NCI-H1694 (cell line): ENCODE results near the gene GLDC.
A peak's percentile ranks its signal among the peaks of the same experiment; 100 is the strongest.

Source experiments
- DNase-seq: peaks from one replicate; lab custom pipeline; 2025; lab: John Stamatoyannopoulos, UW

GLDC gene

DNA sequence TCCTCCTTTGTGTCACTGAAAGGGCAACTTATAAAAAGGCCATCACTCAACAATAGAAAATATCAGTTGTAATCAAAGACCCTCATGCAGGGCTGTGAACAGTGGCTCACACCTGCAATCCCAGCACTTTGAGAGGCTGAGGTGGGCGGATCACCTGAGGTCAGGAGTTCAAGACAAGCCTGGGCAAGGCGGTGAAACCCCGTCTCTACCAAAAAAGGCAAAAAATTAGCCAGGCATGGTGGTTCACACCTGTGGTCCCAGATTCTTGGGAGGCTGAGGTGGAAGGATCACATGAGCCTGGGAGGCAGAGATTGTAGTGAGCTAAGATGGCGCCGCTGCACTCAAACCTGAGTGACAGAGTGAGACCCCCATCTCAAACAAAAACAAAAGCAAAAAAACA is 24.7 kb downstream of the GLDC start:
- no peak for DNase-seq

DNA sequence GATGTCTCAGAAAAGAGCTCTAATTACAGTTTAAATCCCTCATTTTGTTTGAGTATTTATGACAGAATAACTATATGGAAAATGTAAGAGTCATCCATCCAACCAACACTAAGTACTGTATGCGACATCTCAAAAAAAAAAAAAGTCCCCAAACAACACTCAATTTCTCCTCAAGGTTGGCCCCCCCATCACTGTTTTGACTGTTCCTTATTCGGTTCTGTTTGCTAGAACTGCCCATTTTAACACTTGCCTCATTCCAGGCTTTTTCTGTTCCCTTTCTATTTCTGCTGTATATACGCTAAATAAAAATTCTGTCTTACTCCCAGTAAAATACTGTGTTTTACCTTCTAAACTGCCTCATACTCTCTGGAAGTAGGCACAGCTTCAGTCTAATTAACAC is 25.2 kb downstream of the GLDC start:
- no peak for DNase-seq

DNA sequence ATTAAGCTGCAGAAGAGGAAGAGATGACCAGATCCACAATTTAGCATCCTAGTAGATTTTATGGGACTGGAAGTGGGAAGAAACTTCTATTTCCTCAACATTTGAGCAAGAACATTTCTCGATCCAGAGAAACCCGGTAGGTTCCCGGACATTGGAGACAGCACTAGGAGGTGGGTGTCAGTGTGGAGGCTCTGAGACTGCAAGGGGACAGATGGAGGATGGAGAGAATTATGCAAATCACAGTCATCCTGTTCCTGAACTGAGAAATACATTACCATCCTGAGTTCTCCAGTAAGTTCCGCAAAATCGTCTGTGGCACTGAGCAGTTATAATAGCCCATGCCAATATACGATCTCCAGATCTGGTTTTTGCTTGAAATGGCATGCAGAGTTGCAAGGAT is 25.6 kb downstream of the GLDC start:
- no peak for DNase-seq

DNA sequence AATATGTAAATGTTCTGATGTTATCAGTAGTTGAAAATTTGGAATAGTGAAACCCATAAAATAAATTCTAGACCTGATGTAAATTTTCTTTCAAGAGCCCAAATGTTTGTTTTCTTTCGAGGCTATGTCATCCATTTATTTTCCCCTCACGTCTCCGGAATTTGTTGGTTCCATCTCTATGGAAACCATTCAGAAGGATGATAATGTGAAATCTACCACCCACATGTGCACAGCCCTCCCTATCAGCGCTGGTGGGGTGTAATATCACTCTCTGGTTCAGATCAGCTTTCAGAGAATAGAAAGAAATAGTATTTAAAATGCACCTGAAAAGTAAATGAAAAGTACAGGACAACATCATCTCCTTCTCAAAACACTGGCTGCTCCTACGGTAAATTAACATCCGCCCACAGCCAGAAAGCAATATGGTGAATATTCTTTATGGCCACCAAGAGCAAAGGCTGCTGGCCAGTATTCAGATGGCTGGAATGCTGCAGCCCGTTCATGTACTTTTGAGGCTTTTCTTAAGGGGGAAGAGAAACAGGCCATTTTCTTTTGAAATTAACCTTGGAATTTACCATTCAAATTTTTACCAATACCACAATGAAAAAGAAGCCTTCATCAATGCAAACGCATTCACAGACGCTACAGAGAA is 28.5 kb downstream of the GLDC start:
- no peak for DNase-seq

DNA sequence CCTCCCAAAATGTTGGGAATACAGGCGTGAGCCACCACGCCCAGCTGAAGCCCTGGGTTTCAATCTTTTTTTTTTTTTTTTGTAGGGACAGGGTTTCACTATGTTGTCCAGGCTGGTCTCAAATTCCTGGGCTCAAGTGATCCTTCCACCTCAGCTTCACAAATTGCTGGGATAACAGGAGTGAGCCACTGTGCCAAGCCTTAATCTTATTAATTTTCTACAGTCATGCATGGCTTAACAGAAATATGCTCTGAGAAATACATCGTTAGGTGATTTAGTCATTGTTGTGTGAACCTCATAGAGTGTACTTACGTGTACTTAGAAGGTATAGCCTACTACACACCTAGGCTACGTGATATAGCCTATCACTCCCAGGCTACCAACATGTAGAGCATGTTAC is 31.0 kb downstream of the GLDC start:
- DNase-seq = no peak

DNA sequence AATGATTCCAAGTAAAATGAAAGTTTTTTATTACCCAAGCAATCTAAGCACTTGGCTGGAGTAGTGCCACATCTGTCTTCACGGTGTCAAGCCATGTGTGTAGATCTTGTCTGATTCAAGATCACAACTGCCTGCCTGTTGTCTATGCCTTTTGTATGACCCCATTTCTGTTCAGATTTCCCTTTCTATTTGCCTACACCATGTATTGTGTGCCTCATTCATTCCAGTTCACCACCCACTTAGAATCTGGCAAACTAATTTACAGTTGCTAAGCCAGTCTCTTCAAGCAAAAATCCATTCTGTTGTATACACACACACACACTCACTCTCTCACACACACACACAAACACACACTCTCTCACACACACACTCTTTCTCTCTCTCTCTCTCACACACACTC is 33.7 kb downstream of the GLDC start:
- DNase-seq = no peak

DNA sequence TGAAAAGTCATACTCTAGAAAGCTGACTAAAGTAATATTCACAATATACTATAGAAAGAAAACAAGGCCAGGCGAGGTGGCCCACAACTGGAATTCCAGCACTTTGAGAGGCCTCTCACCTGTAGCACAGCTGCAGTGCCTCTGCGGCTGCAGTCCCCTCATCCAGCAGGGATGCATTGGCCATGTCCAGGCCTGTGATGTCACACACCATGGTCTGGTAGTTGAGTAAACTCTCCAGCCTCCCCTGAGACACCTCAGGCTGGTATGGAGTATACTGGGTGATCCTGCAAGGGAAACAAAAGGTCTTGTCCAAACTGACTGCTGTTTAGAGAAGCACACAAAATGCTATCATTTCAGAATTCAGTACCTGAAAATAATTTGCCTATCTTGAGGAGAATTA is 35.5 kb downstream of the GLDC start:
- no peak for DNase-seq

DNA sequence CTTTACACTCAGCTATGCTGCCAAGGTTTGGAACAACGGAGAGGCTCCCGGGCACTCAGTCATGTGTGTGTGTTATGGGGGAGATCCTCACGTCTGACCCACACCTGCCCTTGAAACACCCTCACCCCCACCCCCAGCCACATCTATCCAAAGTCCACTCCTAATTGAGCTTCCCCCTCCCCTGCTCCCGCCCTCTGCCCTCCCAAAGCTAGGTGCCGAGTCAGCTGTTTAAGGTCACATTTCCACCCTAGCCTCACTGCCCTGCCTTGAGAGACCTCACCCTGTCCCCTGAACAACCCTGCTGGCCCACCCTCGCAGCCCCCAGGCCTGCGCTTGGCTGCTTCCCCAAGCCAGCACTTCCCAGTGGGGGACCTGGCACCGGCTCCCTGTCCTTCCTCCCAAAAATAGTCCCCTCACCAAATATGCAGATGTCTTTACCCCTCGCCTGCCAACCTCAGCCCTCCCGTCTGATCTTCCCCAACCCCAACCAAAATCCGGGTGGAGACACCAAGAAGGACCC is 36.0 kb downstream of the GLDC start:
- no peak for DNase-seq

DNA sequence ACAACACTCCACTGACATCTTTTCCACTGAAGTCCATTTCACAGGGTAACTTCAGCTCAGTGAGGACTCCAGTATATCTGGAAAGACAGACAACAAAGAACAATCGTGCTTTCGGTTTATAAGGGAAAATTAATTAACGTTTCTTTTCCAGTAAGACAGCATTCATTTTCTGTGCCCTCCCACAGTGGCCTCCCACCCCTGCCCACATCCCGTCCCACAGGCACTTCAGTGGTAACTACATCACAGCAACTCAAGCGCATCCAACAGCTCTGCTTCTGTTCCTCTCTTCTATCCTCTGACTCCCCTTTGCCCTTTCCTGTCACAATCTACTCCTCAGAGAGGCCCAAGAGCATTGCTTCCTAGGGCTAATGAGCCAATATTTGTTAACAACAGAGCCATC is 40.3 kb downstream of the GLDC start:
- no peak for DNase-seq

DNA sequence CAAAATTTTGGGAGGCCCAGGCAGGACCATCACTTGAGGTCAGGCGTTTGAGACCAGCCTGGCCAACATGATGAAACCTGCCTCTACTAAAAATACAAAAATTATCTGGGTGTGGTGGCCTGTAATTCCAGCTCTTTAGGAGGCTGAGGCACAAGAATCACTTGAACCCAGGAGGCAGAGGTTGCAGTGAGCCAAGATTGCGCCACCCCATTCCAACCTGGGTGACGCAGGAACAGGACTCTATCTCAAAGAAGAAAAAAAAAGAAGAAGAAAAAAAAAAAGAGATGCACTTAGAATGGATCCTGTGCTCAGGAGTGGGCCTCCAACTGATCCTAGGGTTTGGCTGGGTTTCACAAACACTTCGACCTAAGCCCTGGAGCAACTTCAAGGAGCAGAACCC is 45.1 kb downstream of the GLDC start:
- no peak for DNase-seq

DNA sequence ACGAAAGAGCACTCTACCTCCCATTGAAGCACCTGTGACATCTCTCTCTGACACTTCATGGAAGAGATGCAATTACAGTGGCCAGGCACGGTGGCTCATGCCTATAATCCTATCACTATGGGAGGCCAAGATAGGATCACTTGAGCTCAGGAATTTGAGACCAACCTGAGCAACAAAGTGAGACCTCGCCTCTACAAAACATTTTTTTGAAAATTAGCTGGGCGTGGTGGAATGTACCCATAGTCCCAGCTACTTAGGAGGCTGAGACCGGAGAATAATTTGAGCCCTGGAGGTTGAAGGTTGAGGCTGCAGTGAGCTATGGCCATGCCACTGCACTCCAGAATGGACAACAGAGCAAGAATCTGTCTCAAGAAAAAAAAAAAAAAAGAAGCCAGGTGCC is 45.5 kb downstream of the GLDC start:
- DNase-seq = no peak

DNA sequence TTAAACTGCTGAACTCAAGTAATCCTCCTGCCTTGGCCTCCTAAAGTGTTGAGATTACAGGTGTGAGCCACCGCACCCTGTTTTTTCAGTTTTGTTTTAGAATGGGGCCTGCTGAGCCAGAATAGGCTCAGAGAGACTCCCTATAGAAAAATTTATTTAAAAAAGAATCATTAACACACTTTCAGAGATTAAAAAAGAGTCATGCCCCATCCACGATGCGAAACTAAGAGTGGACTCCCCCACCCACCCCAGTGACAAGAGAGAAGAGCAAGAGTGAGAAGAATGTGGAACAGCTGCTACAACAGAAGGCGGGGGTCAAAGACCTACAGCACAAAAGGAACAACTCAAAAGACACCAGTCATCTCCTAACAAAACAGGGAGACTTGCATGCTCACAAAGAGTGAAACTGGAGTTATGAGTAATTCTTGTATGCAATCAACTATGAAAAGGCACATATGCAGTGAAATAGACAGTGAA is 47.2 kb downstream of the GLDC start:
- DNase-seq = no peak

DNA sequence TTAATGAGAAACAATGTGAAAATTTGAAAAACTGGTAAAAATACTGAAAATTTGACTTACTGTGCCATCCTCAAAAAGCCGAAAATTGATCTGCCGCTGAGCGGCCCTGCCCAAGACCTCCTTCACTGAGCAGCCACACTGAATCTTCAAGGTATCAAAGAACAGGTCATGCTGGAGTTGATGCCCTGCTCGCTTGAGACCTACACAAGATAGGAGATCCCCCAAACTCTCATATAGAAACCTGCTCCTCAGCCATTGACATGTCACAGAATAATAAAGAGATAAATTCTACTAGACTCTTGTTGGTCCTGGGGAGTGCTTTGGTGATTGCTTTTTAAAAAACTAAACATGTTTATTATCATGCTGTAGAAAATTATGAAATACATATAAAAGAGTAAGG is 52.7 kb downstream of the GLDC start:
- DNase-seq = no peak

DNA sequence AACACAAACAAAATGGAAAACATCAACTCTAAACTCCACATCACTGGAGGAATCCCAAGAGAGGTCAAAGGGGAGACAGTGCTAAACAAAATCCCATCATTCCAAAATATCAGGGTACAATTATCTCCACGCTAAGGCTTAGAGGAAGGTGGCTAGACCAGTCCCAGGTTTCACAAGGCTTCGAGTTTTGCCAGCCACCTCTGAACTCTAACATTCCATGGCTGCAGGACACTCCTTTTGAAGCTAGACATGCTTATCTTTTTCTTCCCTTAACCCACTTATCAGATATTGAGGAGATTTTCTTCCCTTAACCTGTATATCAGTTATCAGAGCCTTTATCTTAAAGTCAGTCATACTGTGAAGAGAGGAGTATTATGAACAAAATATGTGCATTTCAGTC is 53.3 kb downstream of the GLDC start:
- no peak for DNase-seq

DNA sequence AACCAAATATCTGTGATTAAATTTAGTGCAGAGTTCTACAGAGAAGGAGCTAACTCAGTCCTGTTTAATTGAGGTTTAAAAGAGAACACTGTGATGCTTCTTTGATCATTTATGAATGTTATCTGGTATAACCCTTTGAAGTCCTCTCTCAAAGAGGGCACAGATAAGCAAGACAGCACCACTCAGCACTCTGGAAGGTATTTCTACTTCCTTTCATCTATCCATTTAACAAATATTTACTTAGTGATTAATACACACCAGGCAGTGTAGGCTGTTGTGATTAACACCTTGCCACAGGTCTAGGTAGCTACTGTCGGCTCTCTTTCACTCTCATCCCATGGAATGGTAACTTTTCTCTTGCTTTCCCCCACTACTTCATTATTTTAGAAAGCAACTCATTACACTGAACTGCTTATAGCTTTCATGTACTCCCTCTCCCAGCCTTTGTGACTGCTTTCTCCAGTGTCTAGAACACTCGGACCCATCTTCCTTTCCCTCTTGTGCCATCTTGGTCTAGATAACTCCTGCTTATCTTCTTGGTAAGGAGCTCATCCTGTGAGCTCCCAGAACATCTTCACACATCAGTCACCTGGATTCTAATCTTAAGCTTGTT is 54.7 kb downstream of the GLDC start:
- no peak for DNase-seq

DNA sequence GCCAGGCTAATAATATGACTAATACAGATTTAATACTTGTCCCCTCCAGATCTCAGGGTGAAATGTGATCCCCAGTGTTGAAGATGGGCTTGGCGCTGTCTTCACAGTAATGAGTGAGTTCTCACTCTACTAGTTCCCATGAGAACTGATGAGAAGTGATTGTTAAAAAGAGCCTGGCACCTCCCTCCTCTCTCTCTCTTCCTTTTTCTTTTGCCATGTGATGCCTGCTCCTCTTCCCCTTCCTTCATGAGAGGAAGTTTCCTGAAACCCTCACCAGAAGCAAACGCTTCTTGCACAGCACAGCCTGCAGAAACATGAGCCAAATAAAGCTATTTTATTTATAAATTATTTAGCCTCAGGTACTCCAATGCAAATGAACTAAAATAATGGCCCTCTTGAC is 55.2 kb downstream of the GLDC start:
- no peak for DNase-seq

DNA sequence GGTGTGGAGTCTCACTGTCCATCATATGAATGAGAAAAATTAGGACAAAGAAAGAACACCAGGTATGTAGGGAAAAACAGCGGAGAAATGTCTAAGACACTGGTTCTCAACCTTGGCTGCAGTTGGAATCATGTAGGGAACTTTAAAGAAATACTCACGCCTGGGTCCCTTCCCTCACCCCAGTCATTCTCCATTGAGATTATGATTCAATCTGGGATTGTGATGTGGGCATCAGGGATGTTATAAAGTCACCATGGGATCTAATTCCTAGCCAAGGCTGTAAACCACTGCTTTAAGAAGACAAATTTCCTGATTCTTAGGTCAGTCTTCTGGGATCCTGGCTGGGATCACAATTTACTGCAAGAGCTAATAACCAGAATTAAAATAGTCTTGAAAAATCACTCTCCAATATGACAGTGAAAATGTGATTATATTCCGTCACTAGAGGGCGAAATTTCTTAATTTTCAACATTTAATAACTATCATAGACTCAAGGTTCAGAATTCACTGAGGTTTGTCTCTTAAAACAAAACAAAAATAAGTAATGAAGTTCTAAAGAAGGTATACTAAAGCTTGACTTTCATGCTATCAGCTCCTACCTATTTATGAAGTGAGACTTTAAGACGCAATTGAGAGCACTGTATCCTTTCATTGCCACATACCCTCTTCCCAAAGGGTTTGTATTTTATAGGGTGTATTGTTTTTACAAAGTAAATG is 60.5 kb downstream of the GLDC start:
- DNase-seq = peak; percentile 61

DNA sequence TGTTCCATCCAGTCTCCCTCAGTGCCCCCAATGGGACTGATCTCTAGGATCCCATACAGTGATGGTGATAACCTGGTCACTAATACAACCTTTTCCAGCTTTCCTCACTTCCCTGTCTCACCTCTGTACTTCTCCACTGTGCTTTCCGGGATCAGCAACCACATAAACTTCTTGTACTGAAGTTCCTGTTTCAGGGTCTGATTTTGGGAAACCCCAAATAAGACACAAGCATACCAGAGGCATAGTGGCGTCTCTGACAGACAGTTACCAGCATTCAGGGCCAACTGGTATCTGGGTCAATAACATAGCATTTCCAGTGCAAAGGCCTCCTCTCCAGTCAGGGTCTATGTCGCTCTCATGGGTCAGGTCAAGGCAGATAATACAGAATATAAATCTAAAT is 64.3 kb downstream of the GLDC start:
- no peak for DNase-seq

DNA sequence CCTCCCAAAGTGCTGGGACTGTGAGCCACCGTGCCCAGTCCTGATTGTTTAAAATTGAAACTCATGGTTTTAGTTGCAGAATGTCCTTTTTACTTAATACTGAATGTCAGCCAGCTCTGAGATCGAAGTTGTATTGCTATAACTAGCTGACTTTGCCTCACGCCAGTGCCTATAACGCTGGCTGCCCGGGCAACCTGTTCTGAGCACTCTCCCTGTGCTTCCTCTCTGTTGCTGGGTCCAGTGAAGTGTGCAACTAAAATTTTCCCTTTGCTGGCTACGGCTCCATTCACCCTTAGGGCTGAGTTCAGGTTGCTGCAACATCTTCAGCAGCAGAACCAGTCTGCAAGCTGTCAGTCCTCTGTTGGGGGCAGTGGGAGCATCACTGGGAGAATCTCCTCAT is 65.9 kb downstream of the GLDC start:
- no peak for DNase-seq

DNA sequence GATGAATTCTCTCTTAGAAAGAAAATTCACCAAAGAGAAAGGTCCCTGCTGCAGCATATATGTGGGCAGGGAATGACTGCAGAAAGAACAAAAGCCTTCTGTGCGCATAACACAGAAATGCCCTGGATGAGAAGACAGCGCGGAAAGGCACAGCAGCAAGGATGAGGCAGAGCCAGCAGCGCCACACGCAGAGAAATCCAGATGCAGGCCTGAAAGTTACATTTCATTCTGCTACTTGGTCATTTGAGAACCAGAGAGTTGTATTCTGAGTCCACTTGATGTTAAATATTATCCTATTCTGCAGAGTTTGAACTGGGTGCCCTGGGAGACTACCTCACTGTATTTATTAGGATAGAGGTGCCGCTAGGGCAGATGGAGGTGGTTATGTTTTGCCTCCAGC is 68.5 kb downstream of the GLDC start:
- DNase-seq = no peak

DNA sequence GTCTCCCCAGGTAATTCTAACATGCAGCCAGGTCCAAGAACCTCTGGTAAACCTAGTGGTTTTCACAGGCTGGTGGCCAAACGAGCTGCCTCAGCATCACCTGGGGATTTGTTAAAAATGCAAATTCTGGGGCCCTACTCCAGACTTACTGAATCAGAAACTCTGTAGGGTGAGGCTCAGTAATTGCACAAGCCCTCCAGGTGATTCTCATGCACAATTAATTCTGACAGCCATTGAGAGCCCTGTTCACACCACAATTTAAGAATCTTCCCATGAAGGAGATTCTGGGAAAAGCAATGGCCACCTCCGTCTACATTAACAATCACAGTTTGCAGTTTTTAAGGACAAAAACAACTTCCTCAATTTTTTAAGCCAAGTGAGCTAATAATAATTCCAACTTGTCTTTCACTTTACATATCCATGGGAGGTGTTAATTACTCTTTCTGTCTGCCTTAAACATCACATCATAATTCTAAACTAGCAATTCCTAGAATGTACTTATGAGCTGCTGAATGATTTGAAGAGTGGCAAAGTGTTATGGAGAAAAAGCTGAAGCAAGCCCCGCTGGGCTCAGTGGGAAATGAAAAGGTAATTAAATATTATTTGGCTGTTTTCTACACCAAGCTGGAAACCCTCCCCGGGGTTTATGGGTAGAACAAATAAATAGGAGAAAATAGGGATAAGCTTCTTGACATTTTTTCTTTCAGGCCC is 70.0 kb downstream of the GLDC start:
- DNase-seq = no peak

DNA sequence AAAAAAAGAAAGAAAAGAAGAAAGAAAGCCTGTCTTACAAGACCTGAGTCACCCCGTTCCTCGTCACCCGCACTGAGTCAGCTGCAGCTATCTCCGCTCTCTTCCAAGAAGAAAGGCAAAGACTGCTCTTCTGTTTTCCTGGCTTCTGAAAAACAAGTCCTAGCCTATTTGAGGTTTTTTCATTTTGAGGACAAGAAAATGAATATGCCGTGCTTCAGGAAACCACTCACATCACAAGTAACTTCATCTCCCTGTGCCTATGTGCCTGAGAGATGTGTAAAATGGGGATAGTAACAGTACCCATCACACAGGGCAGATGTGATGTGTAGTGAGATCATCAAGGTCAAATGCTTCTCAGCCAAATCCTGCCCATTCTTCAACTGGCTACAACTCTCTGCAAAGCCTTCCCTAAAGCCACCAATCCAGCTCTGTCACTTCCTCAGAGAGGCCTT is 78.4 kb downstream of the GLDC start:
- no peak for DNase-seq
